Lung (tissue), 12 donors: Measurements from ENCODE around the gene FBXO22. TPM values are rescaled to one million over a fixed set of nuclear protein-coding genes. Genes with fewer than 3 reads are reported as not detected.

Experiments used
- ATAC-seq: fragments of 200-7000 bp; cut with Tn5 transposase; one replicate; pipeline ENCODE4 v1.9.1; 2020; ENCODE audit warnings: moderate number of reproducible peaks; ENCODE audit not compliant: insufficient read depth, low FRiP score
- DNase-seq, 3 donors: peaks; one replicate each; pipeline ENCODE4 v3.0.0-alpha.2; 2013 to 2017
- H3K27ac ChIP-seq, 2 donors: one replicate each; pipeline ENCODE4 v1.5.1; 2013; ENCODE audit warnings: mild to moderate bottlenecking in 2 of 2, moderate library complexity in 2 of 2, control low read depth in 1 of 2, inconsistent platforms in 1 of 2, low read depth in 1 of 2, low read length in 1 of 2
- H3K27me3 ChIP-seq, 3 donors: one replicate each; pipeline ENCODE4 v1.5.1; 2013; ENCODE audit warnings: low read length in 2 of 3; ENCODE audit not compliant: control insufficient read depth in 3 of 3, insufficient read depth in 3 of 3
- H3K36me3 ChIP-seq, 4 donors: one replicate each; pipeline ENCODE4 v1.5.1; 2013; ENCODE audit warnings: low read length in 4 of 4, mild to moderate bottlenecking in 1 of 4, moderate library complexity in 1 of 4; ENCODE audit not compliant: control insufficient read depth in 4 of 4, insufficient read depth in 4 of 4
- H3K4me1 ChIP-seq, 5 donors: one replicate each; pipeline ENCODE4 v1.5.1; 2013; ENCODE audit warnings: low read length in 5 of 5, mild to moderate bottlenecking in 2 of 5, moderate library complexity in 1 of 5; ENCODE audit not compliant: control insufficient read depth in 5 of 5, insufficient read depth in 5 of 5
- H3K4me3 ChIP-seq: one replicate; pipeline ENCODE4 v1.5.1; 2013; ENCODE audit warnings: mild to moderate bottlenecking, control low read depth, moderate library complexity
- H3K9ac ChIP-seq, 2 donors: one replicate each; pipeline ENCODE4 v1.5.1; 2013; ENCODE audit warnings: low read length in 2 of 2, control low read depth in 1 of 2; ENCODE audit not compliant: insufficient read depth in 1 of 2
- H3K9me3 ChIP-seq, 4 donors: one replicate each; pipeline ENCODE4 v1.5.1; 2013; ENCODE audit warnings: low read length in 3 of 4, mild to moderate bottlenecking in 1 of 4, moderate library complexity in 1 of 4; ENCODE audit not compliant: control insufficient read depth in 4 of 4, insufficient read depth in 3 of 4
- CTCF ChIP-seq: IDR thresholded peaks from 2 replicates; pipeline ENCODE4 v1.5.1; 2012; ENCODE audit warnings: mild to moderate bottlenecking; ENCODE audit errors: control extremely low read depth, extremely low read depth
- WGBS, 2 donors: extraction: QIAGEN DNeasy Blood & Tissue Kit; methylation state at CpG; one replicate each; pipeline ENCODE4 v1.1.7; 2013; 5-methylcytosine and 5-hydroxymethylcytosine counted together
- polyA plus RNA-seq, 2 donors: library from polyadenylated mRNA; stranded (reverse); fragments of 200-250 nt; gene quantifications; one replicate each; pipeline ENCODE4 v1.2.1, GENCODE V29; 2013
- total RNA-seq, 2 donors: library from RNA; depleted of rRNA in 1 of 2; stranded (reverse); fragments of >200 nt in 1 of 2; gene quantifications; one replicate each; pipeline ENCODE4 v1.2.1, GENCODE V29; 2014 to 2021
- donor health status: control.
- donor health status: control.
- donor health status: Bipolar disorder and iron deficiency.
- donor health status: healthy.
- donor health status: DM: yes; HTN: yes; CAD: no.

FBXO22 gene
- total and polyA plus RNA-seq, 4 donors = 8.6 to 29.6 (median 20.8) TPM

GRCh38 chr15:75947092-75947491, 43.4 kb downstream of the FBXO22 start:
- H3K36me3 ChIP-seq = no peaks in the 10 kb centered on the region
- no peaks in the 10 kb centered on the region for H3K9me3 ChIP-seq
- H3K27ac ChIP-seq = no peak overlapping the region
- no peaks in the 10 kb centered on the region for H3K27me3 ChIP-seq
- WGBS, 2 donors = 55 to 72% methylated on average over 1 of the region's 1 CpG
- no peak overlapping the region for H3K9ac ChIP-seq
- ATAC-seq = no peak
- no peak for TF ChIP-seq CTCF
- H3K4me3 ChIP-seq = no peak overlapping the region
- no peaks in the 10 kb centered on the region for H3K4me1 ChIP-seq
- DNase-seq = no peak

- H3K4me3 ChIP-seq = no peak overlapping the region
- ATAC-seq (no peak), DNase-seq (no peak)
- H3K9me3 ChIP-seq = no peaks in the 10 kb centered on the region
- H3K36me3 ChIP-seq = no peaks in the 10 kb centered on the region
- H3K9ac ChIP-seq = no peak overlapping the region
- no peak overlapping the region for H3K27ac ChIP-seq
- no peaks in the 10 kb centered on the region for H3K27me3 ChIP-seq
- TF ChIP-seq CTCF = no peak
- no peaks in the 10 kb centered on the region for H3K4me1 ChIP-seq
- 81 to 82% methylated on average over 8 of the region's 8 CpGs for WGBS, 2 donors
Observed at GRCh38 chr15:75948761-75949296, 45.2 kb downstream of the FBXO22 start.

- TF ChIP-seq CTCF = no peak
Observed at GRCh38 chr15:75952525-75952924, 48.8 kb downstream of the FBXO22 start.

GRCh38 chr15:75955720-75956119, 52.0 kb downstream of the FBXO22 start:
- Histone ChIP-seq H3K9ac (no peak overlapping the region), H3K9me3 (no peaks in the 10 kb centered on the region), H3K4me3 (no peak overlapping the region), H3K27me3 (no peaks in the 10 kb centered on the region), H3K27ac (no peak overlapping the region), H3K4me1 (no peaks in the 10 kb centered on the region), H3K36me3 (no peaks in the 10 kb centered on the region)
- WGBS, 2 donors = 85 to 88% methylated on average over 1 of the region's 1 CpG
- no peak for ATAC-seq
- no peak for DNase-seq
- no peak for TF ChIP-seq CTCF

More at GRCh38 chr15:75952525-75952924, 48.8 kb downstream of the FBXO22 start:
- H3K27ac ChIP-seq = no peak overlapping the region
- H3K4me3 ChIP-seq = no peak overlapping the region
- WGBS, 2 donors = 70 to 80% methylated on average over 4 of the region's 4 CpGs
- no peaks in the 10 kb centered on the region for H3K4me1 ChIP-seq
- ATAC-seq = no peak
- no peaks in the 10 kb centered on the region for H3K27me3 ChIP-seq
- no peaks in the 10 kb centered on the region for H3K9me3 ChIP-seq
- no peak overlapping the region for H3K9ac ChIP-seq
- no peaks in the 10 kb centered on the region for H3K36me3 ChIP-seq
- DNase-seq = no peak
